Neural cell (in vitro differentiated cells): ENCODE results near the gene GMDS. TPM values are rescaled to one million over a fixed set of nuclear protein-coding genes. Genes with fewer than 3 reads are reported as not detected.

ENCODE experiments used
- H2AFZ ChIP-seq: fragments of 200-600, 300-800 bp; sonication (generic), shearing (Covaris generic); 2 replicates; pipeline ENCODE4 v1.6.0; 2014; ENCODE audit warnings: low read depth, mild to moderate bottlenecking, antibody characterized with exemption, low read length, moderate library complexity
- H3F3A ChIP-seq: fragments of 200-600 bp; shearing (Covaris generic); 2 replicates; pipeline ENCODE4 v1.6.1; 2016; ENCODE audit warnings: mild to moderate bottlenecking, moderate library complexity, mixed read lengths, antibody characterized with exemption, low read length; ENCODE audit not compliant: insufficient read depth, poor library complexity, severe bottlenecking
- H3K27ac ChIP-seq: fragments of 200-600, 300-800 bp; sonication (generic), shearing (Covaris generic); 2 replicates; pipeline ENCODE4 v1.5.1; 2014; ENCODE audit warnings: mild to moderate bottlenecking, low read length, moderate library complexity
- H3K27me3 ChIP-seq: fragments of 300-800, 200-600 bp; sonication (generic), shearing (Covaris generic); 2 replicates; pipeline ENCODE4 v1.6.0; 2014; ENCODE audit warnings: mild to moderate bottlenecking, low read depth, low read length, moderate library complexity; ENCODE audit not compliant: insufficient read depth
- H3K36me3 ChIP-seq: fragments of 300-800, 200-600 bp; sonication (generic), shearing (Covaris generic); 2 replicates; pipeline ENCODE4 v1.5.1; 2014; ENCODE audit warnings: mild to moderate bottlenecking, antibody characterized with exemption, low read length, moderate library complexity; ENCODE audit not compliant: insufficient read depth
- H3K4me2 ChIP-seq: fragments of 300-800, 200-600 bp; sonication (generic), shearing (Covaris generic); 2 replicates; pipeline ENCODE4 v1.6.0; 2014; ENCODE audit warnings: mild to moderate bottlenecking, low read length
- H3K4me3 ChIP-seq: fragments of 300-800, 200-600 bp; sonication (generic), shearing (Covaris generic); 2 replicates; pipeline ENCODE4 v1.5.1; 2014; ENCODE audit warnings: mild to moderate bottlenecking, low read length, moderate library complexity
- H3K79me2 ChIP-seq: fragments of 200-600 bp; shearing (Covaris generic); replicated peaks from 2 replicates; pipeline ENCODE4 v1.6.0; 2014; ENCODE audit warnings: mild to moderate bottlenecking, low read length, moderate library complexity; ENCODE audit not compliant: insufficient read depth
- H3K9ac ChIP-seq: fragments of 300-800, 200-600 bp; sonication (generic), shearing (Covaris generic); 2 replicates; pipeline ENCODE4 v1.6.1; 2016; ENCODE audit warnings: mild to moderate bottlenecking, low read length, mixed read lengths
- H3K9me2 ChIP-seq: fragments of 200-600 bp; shearing (Covaris generic); 2 replicates; pipeline ENCODE4 v1.6.1; 2016; ENCODE audit warnings: mild to moderate bottlenecking, low read length, mixed read lengths; ENCODE audit not compliant: insufficient read depth
- H3K9me3 ChIP-seq: fragments of 200-600, 300-800 bp; sonication (generic), shearing (Covaris generic); 2 replicates; pipeline ENCODE4 v1.6.1; 2016; ENCODE audit warnings: mild to moderate bottlenecking, mixed run types, low read length, moderate library complexity, mixed read lengths
- H4K20me1 ChIP-seq: fragments of 200-600 bp; shearing (Covaris generic); 2 replicates; pipeline ENCODE4 v1.6.1; 2016; ENCODE audit warnings: mild to moderate bottlenecking, mixed run types; ENCODE audit not compliant: insufficient read depth
- CTCF ChIP-seq: fragments of 450-650 bp; IDR thresholded peaks from 2 replicates; pipeline ENCODE4 v1.5.1; 2014; ENCODE audit warnings: antibody characterized with exemption, mild to moderate bottlenecking, moderate library complexity; ENCODE audit not compliant: poor library complexity, severe bottlenecking
- EP300 ChIP-seq: fragments of 450-650 bp; conservative IDR thresholded peaks from 2 replicates; pipeline ENCODE4 v1.6.1; 2014; ENCODE audit warnings: antibody characterized with exemption, mild to moderate bottlenecking, moderate library complexity; ENCODE audit not compliant: poor library complexity, severe bottlenecking
- EZH2 ChIP-seq: fragments of 200-600, 300-800 bp; shearing (Covaris generic), sonication (generic); IDR thresholded peaks from 2 replicates; pipeline ENCODE4 v1.6.1; 2014; ENCODE audit warnings: antibody characterized with exemption, low read length, borderline replicate concordance, mild to moderate bottlenecking; ENCODE audit not compliant: insufficient read depth, poor library complexity, severe bottlenecking
- MXI1 ChIP-seq: fragments of 450-650 bp; conservative IDR thresholded peaks from 2 replicates; pipeline ENCODE4 v1.6.1; 2014; ENCODE audit warnings: antibody characterized with exemption, mild to moderate bottlenecking; ENCODE audit not compliant: poor library complexity, severe bottlenecking
- POLR2AphosphoS5 ChIP-seq: IDR thresholded peaks from 2 replicates; pipeline ENCODE4 v1.6.1; 2012
- RAD21 ChIP-seq: fragments of 450-650 bp; conservative IDR thresholded peaks from 2 replicates; pipeline ENCODE4 v1.6.1; 2014; ENCODE audit warnings: antibody characterized with exemption, mild to moderate bottlenecking, moderate library complexity
- REST ChIP-seq: IDR thresholded peaks from 2 replicates; pipeline ENCODE4 v1.6.1; 2012; ENCODE audit warnings: borderline replicate concordance
- SMC3 ChIP-seq: fragments of 450-650 bp; conservative IDR thresholded peaks from 2 replicates; pipeline ENCODE4 v1.6.1; 2014; ENCODE audit warnings: antibody characterized with exemption, mild to moderate bottlenecking, moderate library complexity; ENCODE audit not compliant: poor library complexity
- TAF1 ChIP-seq: IDR thresholded peaks from 2 replicates; pipeline ENCODE4 v1.6.1; 2012; ENCODE audit warnings: low read depth
- polyA plus RNA-seq: library from polyadenylated mRNA; depleted of rRNA; stranded (reverse); fragments of >200 nt; gene quantifications from 2 replicates; pipeline ENCODE4 v1.2.3, GENCODE V29; 2014

GMDS gene
- polyA plus RNA-seq, 1 donor from 2014 or later: 11.4 TPM

DNA sequence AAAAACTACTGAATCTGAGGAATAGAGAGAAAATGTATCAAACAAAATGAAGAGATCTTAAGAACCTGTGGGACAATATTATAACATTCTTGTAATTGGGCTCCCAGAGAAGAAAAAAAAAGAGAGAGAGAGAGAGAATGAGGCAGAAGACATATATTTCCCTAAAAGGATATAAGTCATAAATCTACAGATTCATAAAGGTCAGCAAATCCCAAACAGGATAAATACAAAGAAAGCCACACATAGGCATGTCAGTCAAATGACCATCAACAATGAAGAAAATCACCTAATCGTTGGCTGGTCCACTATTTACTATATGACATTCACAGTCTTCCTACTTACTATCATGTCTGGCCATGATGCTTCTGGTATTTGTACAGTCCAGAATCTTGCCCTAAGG lies 190.3 kb downstream of the GMDS start:
- Histone ChIP-seq H3K9me3 (no peaks in the 10 kb centered on the region), H3K9me2 (no peaks in the 10 kb centered on the region), H3K4me3 (no peak overlapping the region), H3K27me3 (no peaks in the 10 kb centered on the region), H3K36me3 (no peaks in the 10 kb centered on the region), H3F3A (no peaks in the 10 kb centered on the region), H3K4me2 (no peak overlapping the region), H4K20me1 (no peaks in the 10 kb centered on the region), H3K79me2 (no peaks in the 10 kb centered on the region), H3K27ac (no peak overlapping the region), H2AFZ (no peak overlapping the region), H3K9ac (no peak overlapping the region)
- TF ChIP-seq POLR2AphosphoS5 (no peak), SMC3 (no peak), MXI1 (no peak), EZH2 (no peak), REST (no peak), CTCF (no peak), TAF1 (no peak), EP300 (no peak), RAD21 (no peak)

- Histone ChIP-seq H2AFZ (no peak overlapping the region), H3K36me3 (no peaks in the 10 kb centered on the region), H3F3A (no peaks in the 10 kb centered on the region), H3K27me3 (no peaks in the 10 kb centered on the region), H3K79me2 (no peaks in the 10 kb centered on the region), H4K20me1 (no peaks in the 10 kb centered on the region), H3K4me2 (no peak overlapping the region), H3K27ac (no peak overlapping the region), H3K9ac (no peak overlapping the region), H3K9me3 (no peaks in the 10 kb centered on the region), H3K4me3 (no peak overlapping the region), H3K9me2 (no peaks in the 10 kb centered on the region)
- TF ChIP-seq RAD21 (no peak), POLR2AphosphoS5 (no peak), EP300 (no peak), REST (no peak), CTCF (no peak), MXI1 (no peak), SMC3 (no peak), TAF1 (no peak), EZH2 (no peak)
Observed at GRCh38 chr6:2054516-2055067, 190.8 kb downstream of the GMDS start.
